ENCODE data around the gene SLC23A2.

Gene SLC23A2

GRCh38 chr20:4837760-4838159, 163.6 kb downstream of the SLC23A2 start:
- DNase-seq = no peak

- DNase-seq = no peak
Observed at GRCh38 chr20:4836935-4837334, 164.4 kb downstream of the SLC23A2 start.

GRCh38 chr20:4836473-4836872, 164.8 kb downstream of the SLC23A2 start:
- no peak for DNase-seq

- no peak for DNase-seq
Observed at GRCh38 chr20:4835244-4836177, 165.8 kb downstream of the SLC23A2 start.

- DNase-seq = no peak
Observed at GRCh38 chr20:4833074-4833728, 168.1 kb downstream of the SLC23A2 start.

- DNase-seq = no peak
Observed at GRCh38 chr20:4832469-4832868, 168.8 kb downstream of the SLC23A2 start.

- no peak for DNase-seq
Observed at GRCh38 chr20:4830696-4831095, 170.6 kb downstream of the SLC23A2 start.

- DNase-seq = no peak
Observed at GRCh38 chr20:4830259-4830658, 171.1 kb downstream of the SLC23A2 start.

GRCh38 chr20:4829514-4830215, 171.6 kb downstream of the SLC23A2 start:
- DNase-seq = peak; percentile 43

- peak; percentile 43 for DNase-seq
Observed at GRCh38 chr20:4828830-4829513, 172.3 kb downstream of the SLC23A2 start.

- no peak for DNase-seq
Observed at GRCh38 chr20:4821590-4821989, 179.7 kb downstream of the SLC23A2 start.

GRCh38 chr20:4820806-4821518, 180.3 kb downstream of the SLC23A2 start:
- DNase-seq = peak; percentile 50

GRCh38 chr20:4819901-4820300, 181.4 kb downstream of the SLC23A2 start:
- no peak for DNase-seq

- DNase-seq = no peak
Observed at GRCh38 chr20:4817230-4817671, 184.1 kb downstream of the SLC23A2 start.

- no peak for DNase-seq
Observed at GRCh38 chr20:4815628-4816027, 185.7 kb downstream of the SLC23A2 start.

GRCh38 chr20:4814696-4815252, 186.5 kb downstream of the SLC23A2 start:
- DNase-seq = no peak

GRCh38 chr20:4813863-4814695, 187.2 kb downstream of the SLC23A2 start:
- no peak for DNase-seq

GRCh38 chr20:4813076-4813862, 188.0 kb downstream of the SLC23A2 start:
- DNase-seq = no peak

- no peak for DNase-seq
Observed at GRCh38 chr20:4812641-4813075, 188.7 kb downstream of the SLC23A2 start.

GRCh38 chr20:4812216-4812615, 189.1 kb downstream of the SLC23A2 start:
- no peak for DNase-seq

Data from NCI-H2171 treated with DMSO at 0.1 percent for 48 hours (cell line).